ENCODE data around the gene SLF2. TPM values are rescaled to one million over a fixed set of nuclear protein-coding genes. Genes with fewer than 3 reads are reported as not detected.

Gene SLF2
- total RNA-seq, 2 experiments from 2014 or later: 33.5 to 33.9 TPM

DNA sequence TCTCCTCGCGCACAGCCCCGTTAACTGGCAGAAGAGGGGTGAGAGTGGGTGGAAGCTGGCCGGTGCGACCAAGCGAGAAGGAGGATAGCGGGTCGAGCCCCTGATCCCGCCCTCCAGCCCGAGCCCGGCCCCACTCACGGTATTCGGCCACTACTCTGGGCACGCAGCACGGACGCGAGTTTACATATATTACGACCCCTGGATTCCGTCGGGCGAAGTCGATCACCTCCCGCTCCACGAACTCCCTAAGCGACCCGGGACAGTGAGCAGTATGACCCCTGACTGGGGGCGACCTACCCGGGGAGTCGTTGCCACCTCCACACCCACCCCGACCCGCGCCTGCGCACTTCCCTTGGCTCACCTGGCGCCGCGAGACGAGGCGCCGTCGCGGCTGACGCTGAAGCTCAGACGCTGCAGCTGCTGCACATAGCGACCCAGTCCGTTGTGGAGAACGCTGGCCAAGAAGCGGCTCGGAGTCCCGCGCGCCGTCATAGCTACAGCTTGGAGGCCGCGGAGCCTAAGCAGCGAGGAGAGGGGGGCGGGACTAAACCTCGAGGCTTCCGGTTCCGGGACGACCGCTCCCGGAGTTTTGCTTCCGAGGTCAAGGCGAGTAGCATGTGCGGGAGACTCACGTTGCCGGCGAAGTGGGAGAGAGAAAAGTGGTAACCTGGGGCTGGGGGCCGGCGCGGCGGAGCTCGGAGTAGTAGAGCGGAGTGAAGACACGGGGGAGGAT, 74.4 kb downstream of the SLF2 start, which contains the start of the genes MRPL43 and TWNK:
TSS of gene MRPL43 (minus strand) at position 546 of the 733 bp plus-strand sequence. CDS start at position 492, 54 bp downstream.
TSS of gene TWNK (plus strand) at position 592 of the 733 bp plus-strand sequence. CDS start 668 bp downstream, outside the sequence.
- ChIA-PET POLR2A (no interaction called here), CTCF (interaction anchor here (0.6 to 1.8 kb wide), 4 partner anchors 10 to 1097 kb away, joined by 3 to 10 read pairs (median 4); partner anchors contain the start of gene HIF1AN)

DNA sequence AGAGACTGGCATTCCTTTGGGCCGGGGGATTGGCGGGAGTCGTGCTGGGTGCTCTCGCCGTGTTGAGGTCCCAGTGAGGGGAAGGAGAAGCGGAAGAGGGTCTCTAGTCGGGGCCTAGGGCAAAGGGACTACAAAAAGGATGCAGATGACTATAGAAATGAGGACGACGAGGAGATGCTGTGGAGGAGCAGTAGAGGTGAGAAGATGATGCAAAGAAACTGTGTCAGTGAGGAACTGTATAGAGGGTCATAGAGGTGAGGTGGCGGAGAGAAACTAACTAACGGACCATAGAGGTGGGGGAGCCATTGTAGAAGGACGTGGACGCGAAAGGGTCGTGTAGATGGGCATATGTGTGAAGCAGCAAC, 74.9 kb downstream of the SLF2 start:
- POLR2A ChIA-PET: no interaction called here
- CTCF ChIA-PET: interaction anchor here (0.9 to 1.8 kb wide), 3 partner anchors 10 to 154 kb away, joined by 3 to 10 read pairs (median 4); no protein-coding TSS in a partner anchor

- CTCF ChIA-PET: interaction anchor here (0.9 to 1.2 kb wide), 4 partner anchors 10 to 154 kb away, joined by 3 to 4 read pairs (median 4); no protein-coding TSS in a partner anchor
- POLR2A ChIA-PET: no interaction called here
Observed at GRCh38 chr10:100988166-100988565, 75.4 kb downstream of the SLF2 start.

DNA sequence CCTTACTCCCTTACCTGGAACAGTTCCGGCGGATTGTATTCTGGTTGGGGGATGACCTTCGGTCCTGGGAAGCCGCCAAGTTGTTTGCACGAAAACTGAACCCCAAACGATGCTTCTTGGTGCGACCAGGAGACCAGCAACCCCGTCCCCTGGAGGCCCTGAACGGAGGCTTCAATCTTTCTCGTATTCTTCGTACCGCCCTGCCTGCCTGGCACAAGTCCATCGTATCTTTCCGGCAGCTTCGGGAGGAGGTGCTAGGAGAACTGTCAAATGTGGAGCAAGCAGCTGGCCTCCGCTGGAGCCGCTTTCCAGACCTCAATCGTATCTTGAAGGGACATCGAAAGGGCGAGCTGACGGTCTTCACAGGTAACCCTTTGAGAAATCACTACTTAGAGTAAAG, 76.3 kb downstream of the SLF2 start:
- CTCF ChIA-PET: interaction anchor here (0.6 to 1.3 kb wide), 4 partner anchors 8 to 180 kb away, joined by 3 to 4 read pairs (median 4); partner anchors contain the start of gene LZTS2
- POLR2A ChIA-PET: no interaction called here

GRCh38 chr10:100993986-100994708, 81.4 kb downstream of the SLF2 start:
- POLR2A ChIA-PET: no interaction called here
- CTCF ChIA-PET: no interaction called here

- CTCF ChIA-PET: no interaction called here
- POLR2A ChIA-PET: no interaction called here
Observed at GRCh38 chr10:100995181-100995580, 82.4 kb downstream of the SLF2 start.

- POLR2A ChIA-PET: interaction anchor here (0.5 to 1.5 kb wide), 3 partner anchors 11 to 168 kb away, joined by 3 to 6 read pairs (median 4); partner anchors contain the start of gene PDZD7
- CTCF ChIA-PET: interaction anchor here (0.6 to 3.9 kb wide), 13 partner anchors 8 to 72 kb away, joined by 3 to 46 read pairs (median 5); partner anchors contain the start of genes MRPL43, PDZD7, SFXN3 and TWNK
Observed at GRCh38 chr10:100996678-100997359, 84.1 kb downstream of the SLF2 start.

GRCh38 chr10:100997360-100998182, 84.8 kb downstream of the SLF2 start:
- CTCF ChIA-PET: interaction anchor here (0.6 to 3.9 kb wide), 14 partner anchors 9 to 71 kb away, joined by 3 to 46 read pairs (median 5); partner anchors contain the start of genes MRPL43, PDZD7, SFXN3 and TWNK

DNA sequence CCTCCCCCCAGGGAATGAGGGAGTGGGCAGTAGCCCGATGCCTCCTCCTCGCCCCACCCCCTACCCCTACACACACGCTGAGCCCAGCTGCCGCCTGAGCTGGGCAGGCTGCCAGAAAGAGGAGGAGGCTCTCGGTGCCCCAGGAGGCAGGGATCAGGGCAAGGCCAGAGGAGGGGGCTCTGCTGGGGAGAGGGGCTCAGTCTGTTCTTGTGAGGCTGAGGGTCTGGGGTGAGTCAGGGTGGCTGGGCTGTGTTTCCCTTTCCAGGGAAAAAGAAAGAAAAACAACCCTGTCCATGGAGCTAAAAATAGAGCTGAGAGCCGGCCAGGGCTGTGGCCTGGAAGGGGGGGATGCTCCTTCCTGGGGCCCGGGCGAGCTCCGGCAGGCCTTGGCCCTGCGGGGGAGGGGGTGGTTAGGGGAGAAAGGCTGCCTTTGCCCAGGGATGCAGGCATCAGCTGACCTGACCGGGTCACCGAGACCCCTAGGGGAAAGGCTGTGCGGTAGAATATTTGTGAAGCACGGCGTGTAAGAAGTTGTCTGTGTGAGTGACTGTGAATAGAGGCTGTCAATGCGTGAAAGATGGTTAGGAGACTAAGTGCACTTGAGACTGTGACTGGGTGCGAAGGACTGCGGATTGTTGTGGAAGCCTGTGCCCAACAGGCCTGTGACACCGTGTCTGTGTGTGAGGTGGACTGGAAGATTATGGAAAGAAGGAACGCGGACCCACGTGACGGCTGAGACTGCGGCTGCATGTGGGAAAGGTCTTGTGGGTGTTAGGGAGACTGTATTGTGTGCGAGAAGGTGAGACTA, 85.6 kb downstream of the SLF2 start:
- ChIA-PET CTCF (interaction anchor here (0.8 to 3.9 kb wide), 11 partner anchors 10 to 70 kb away, joined by 3 to 46 read pairs (median 6); partner anchors contain the start of genes MRPL43, PDZD7, SFXN3 and TWNK), POLR2A (no interaction called here)

More at GRCh38 chr10:100997360-100998182, 84.8 kb downstream of the SLF2 start:
- POLR2A ChIA-PET: interaction anchor here (0.5 to 1.5 kb wide), 3 partner anchors 12 to 169 kb away, joined by 3 to 6 read pairs (median 4); partner anchors contain the start of gene PDZD7

DNA sequence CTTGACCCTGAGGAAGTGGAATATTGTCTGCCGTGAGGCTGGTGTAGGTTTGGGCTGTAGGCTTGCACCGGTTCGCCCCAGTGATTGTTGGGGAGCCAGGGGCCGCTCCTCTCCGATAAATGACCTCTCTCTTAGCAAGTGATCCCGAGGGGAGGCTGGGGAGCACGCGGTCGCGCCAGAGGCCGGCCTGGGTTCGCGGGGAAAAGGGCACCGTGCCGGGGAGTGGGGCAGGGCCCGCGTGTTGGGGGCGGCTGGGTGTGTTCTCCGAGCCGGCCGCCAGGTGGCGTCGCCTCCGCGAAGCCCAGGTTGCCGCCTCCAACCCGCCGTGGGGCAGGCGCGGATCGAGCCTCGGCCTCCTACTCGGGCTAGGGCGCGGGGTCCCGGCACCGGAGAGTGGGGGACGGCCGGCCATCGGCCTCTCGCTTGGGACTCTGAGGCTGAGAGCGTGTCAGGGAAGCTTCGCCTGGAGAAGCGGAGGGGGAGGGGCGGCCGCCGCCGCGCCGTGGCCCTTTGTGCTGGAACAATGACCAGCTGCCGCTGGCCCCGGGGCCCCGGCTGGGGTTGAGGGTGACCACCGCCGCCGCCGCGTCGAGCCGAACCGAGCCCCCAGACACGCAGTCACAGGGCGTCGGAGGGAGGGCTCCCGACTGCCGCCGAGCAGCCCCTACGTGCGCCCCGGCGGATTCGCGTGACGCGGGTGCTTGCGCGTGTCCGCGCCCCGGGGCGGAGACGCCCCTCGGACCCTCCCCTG, 86.4 kb downstream of the SLF2 start:
- ChIA-PET CTCF (interaction anchor here (0.7 to 3.9 kb wide), 10 partner anchors 8 to 30 kb away, joined by 3 to 46 read pairs (median 4); partner anchors contain the start of genes PDZD7 and SFXN3), POLR2A (interaction anchor here (0.9 kb wide), 1 partner anchor 29 kb away, joined by 3 read pairs; no protein-coding TSS in a partner anchor)

- POLR2A ChIA-PET: interaction anchor here (0.9 kb wide), 1 partner anchor 30 kb away, joined by 3 read pairs; no protein-coding TSS in a partner anchor
- CTCF ChIA-PET: interaction anchor here (0.7 to 3.9 kb wide), 7 partner anchors 8 to 30 kb away, joined by 3 to 46 read pairs (median 3); partner anchors contain the start of genes PDZD7 and SFXN3
Observed at GRCh38 chr10:100999742-101000126, 87.0 kb downstream of the SLF2 start, which contains the start of gene LZTS2. LZTS2 (plus strand) TSS chr10:100999808; CDS start chr10:101002539, 2,731 bp downstream.

- ChIA-PET CTCF (interaction anchor here (0.7 to 3.9 kb wide), 4 partner anchors 11 to 14 kb away, joined by 3 to 36 read pairs (median 9); no protein-coding TSS in a partner anchor), POLR2A (no interaction called here)
Observed at GRCh38 chr10:101000127-101000914, 87.6 kb downstream of the SLF2 start.

GRCh38 chr10:101000915-101001658, 88.3 kb downstream of the SLF2 start:
- POLR2A ChIA-PET: no interaction called here
- CTCF ChIA-PET: interaction anchor here (0.5 to 0.7 kb wide), 2 partner anchors 13 to 40 kb away, joined by 3 to 4 read pairs; no protein-coding TSS in a partner anchor

DNA sequence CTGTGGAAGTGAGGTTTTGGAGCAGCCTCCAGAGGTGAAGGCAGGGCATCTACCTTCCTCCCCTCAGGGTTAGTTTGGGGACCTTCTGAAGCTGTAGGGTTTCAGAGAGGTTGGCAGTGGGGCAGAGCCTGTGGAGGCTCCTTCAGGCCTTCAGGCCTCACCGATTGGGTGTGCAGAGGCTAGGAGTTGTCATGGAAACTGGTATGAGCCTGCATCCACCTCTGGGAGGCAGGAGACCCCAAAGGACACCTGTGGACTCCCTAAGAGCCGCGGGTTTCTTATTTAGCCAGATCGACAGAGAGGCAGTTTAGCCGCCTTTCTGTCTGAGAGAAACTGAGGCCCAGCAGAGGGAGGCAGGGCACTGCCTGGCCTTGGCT, 88.9 kb downstream of the SLF2 start:
- CTCF ChIA-PET: interaction anchor here (0.5 kb wide), 1 partner anchor 39 kb away, joined by 3 read pairs; no protein-coding TSS in a partner anchor
- POLR2A ChIA-PET: no interaction called here

DNA sequence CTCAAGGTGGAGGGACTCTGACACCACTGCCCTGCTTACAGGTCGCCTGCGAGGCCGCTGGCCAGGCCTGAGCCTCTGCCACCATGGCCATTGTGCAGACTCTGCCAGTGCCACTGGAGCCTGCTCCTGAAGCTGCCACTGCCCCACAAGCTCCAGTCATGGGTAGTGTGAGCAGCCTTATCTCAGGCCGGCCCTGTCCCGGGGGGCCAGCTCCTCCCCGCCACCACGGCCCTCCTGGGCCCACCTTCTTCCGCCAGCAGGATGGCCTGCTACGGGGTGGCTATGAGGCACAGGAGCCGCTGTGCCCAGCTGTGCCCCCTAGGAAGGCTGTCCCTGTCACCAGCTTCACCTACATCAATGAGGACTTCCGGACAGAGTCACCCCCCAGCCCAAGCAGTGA, 89.7 kb downstream of the SLF2 start:
- ChIA-PET POLR2A (interaction anchor here (0.6 kb wide), 1 partner anchor 52 kb away, joined by 3 read pairs; no protein-coding TSS in a partner anchor), CTCF (interaction anchor here (0.6 to 2.0 kb wide), 4 partner anchors 10 to 59 kb away, joined by 3 to 10 read pairs (median 4); no protein-coding TSS in a partner anchor)
